ENCODE results near the gene PTPRT.

GRCh38 chr20:42744756-42745465 lies 444.8 kb downstream of the PTPRT start:
- TF ChIP-seq SIN3A (IDR thresholded peaks at IDR 0.05; ENCODE audit: borderline replicate concordance, insufficient read depth, low read depth, low read length): no peak
- TF ChIP-seq CTCF (IDR thresholded peaks at IDR 0.05): no peak
- TF ChIP-seq POLR2AphosphoS5 (IDR thresholded peaks at IDR 0.05; ENCODE audit: low read depth, low read length): no peak
- no peak for TF ChIP-seq TCF7L2 (IDR thresholded peaks at IDR 0.05; ENCODE audit: low read depth, low read length)

All from Panc1 (cell line).